CD14-positive monocyte (primary cell): ENCODE measurements around the gene ASTN2. TPM values are rescaled to one million over a fixed set of nuclear protein-coding genes. Genes with fewer than 3 reads are reported as not detected.

Source experiments
- DNase-seq, 3 donors: peaks; one replicate each; pipeline ENCODE4 v3.0.0-alpha.2; 2011 to 2022
- H2AFZ ChIP-seq: 2 replicates; pipeline ENCODE4 v1.6.0; 2012; ENCODE audit warnings: mild to moderate bottlenecking, low read depth, low read length, inconsistent platforms; ENCODE audit not compliant: insufficient read depth, poor library complexity, severe bottlenecking
- H3K27ac ChIP-seq, 2 donors: 1 replicate in 1 of 2; 2 replicates in 1 of 2; pipeline ENCODE4 v1.5.1; 2012 to 2013; ENCODE audit warnings: low read length in 2 of 2, control low read depth in 1 of 2, inconsistent platforms in 1 of 2, low read depth in 1 of 2, mild to moderate bottlenecking in 1 of 2
- H3K27me3 ChIP-seq, 2 donors: one replicate each; pipeline versions ENCODE4 v1.6.0 to v1.6.1; 2011 to 2013; ENCODE audit warnings: low read length in 2 of 2; ENCODE audit not compliant: control insufficient read depth in 2 of 2, insufficient read depth in 2 of 2
- H3K36me3 ChIP-seq, 2 donors: replicated peaks in 1 of 2; 1 replicate in 1 of 2; 2 replicates in 1 of 2; pipeline versions ENCODE4 v1.5.1 to v1.6.1; 2012 to 2013; ENCODE audit warnings: low read length in 2 of 2, control low read depth in 1 of 2, inconsistent platforms in 1 of 2, mild to moderate bottlenecking in 1 of 2; ENCODE audit not compliant: insufficient read depth in 2 of 2, control insufficient read depth in 1 of 2
- H3K4me1 ChIP-seq, 2 donors: 1 replicate in 1 of 2; 2 replicates in 1 of 2; pipeline versions ENCODE4 v1.5.1 to v1.6.1; 2012 to 2013; ENCODE audit warnings: low read length in 2 of 2, control low read depth in 1 of 2, inconsistent platforms in 1 of 2, mild to moderate bottlenecking in 1 of 2, moderate library complexity in 1 of 2; ENCODE audit not compliant: insufficient read depth in 2 of 2, control insufficient read depth in 1 of 2
- H3K4me2 ChIP-seq: replicated peaks from 2 replicates; pipeline ENCODE3; 2012; ENCODE audit warnings: low read length, moderate library complexity, mild to moderate bottlenecking; ENCODE audit not compliant: poor library complexity, severe bottlenecking; ENCODE audit errors: extremely low read depth
- H3K4me3 ChIP-seq, 3 experiments: fragments of 200-600 bp in 1 of 3; sonication (generic) in 1 of 3; replicated peaks in 1 of 3; 1 replicate in 2 of 3; 2 replicates in 1 of 3; pipeline ENCODE4 v1.5.1; 2011 to 2013; ENCODE audit warnings: low read length in 3 of 3, mild to moderate bottlenecking in 3 of 3, control low read depth in 2 of 3, low read depth in 2 of 3, inconsistent platforms in 1 of 3, moderate library complexity in 1 of 3
- H3K79me2 ChIP-seq: 2 replicates; pipeline ENCODE4 v1.6.0; 2012; ENCODE audit warnings: mild to moderate bottlenecking, control low read depth, inconsistent platforms, low read length, moderate library complexity; ENCODE audit not compliant: insufficient read depth
- H3K9ac ChIP-seq: 2 replicates; pipeline ENCODE4 v1.6.0; 2017; ENCODE audit warnings: low read length, mild to moderate bottlenecking; ENCODE audit not compliant: insufficient read depth, poor library complexity, severe bottlenecking
- H3K9me3 ChIP-seq, 2 donors: replicated peaks in 1 of 2; 1 replicate in 1 of 2; 2 replicates in 1 of 2; pipeline versions ENCODE4 v1.5.1 to v1.6.1; 2012 to 2013; ENCODE audit warnings: low read length in 2 of 2, control low read depth in 1 of 2; ENCODE audit not compliant: control insufficient read depth in 1 of 2, insufficient read depth in 1 of 2
- H4K20me1 ChIP-seq: 2 replicates; pipeline ENCODE4 v1.6.0; 2012; ENCODE audit warnings: mild to moderate bottlenecking, low read length, control low read depth, moderate library complexity; ENCODE audit not compliant: insufficient read depth
- H3K27ac Mint-ChIP-seq, 7 donors: one replicate each; pipeline ENCODE4 v1.8.0; 2020; ENCODE audit warnings: mild to moderate bottlenecking in 7 of 7, mixed read lengths in 7 of 7, moderate library complexity in 6 of 7, inconsistent platforms in 2 of 7
- H3K27me3 Mint-ChIP-seq, 3 donors: one replicate each; pipeline ENCODE4 v1.8.0; 2021 to 2022; ENCODE audit warnings: low read depth in 3 of 3, mild to moderate bottlenecking in 3 of 3, mixed read lengths in 3 of 3, moderate library complexity in 3 of 3, inconsistent platforms in 1 of 3
- H3K36me3 Mint-ChIP-seq, 2 donors: one replicate each; pipeline ENCODE4 v1.8.0; 2020; ENCODE audit warnings: mixed read lengths in 2 of 2, inconsistent platforms in 1 of 2, mild to moderate bottlenecking in 1 of 2
- H3K4me1 Mint-ChIP-seq: one replicate; pipeline ENCODE4 v1.8.0; 2020; ENCODE audit warnings: mild to moderate bottlenecking, mixed read lengths
- H3K4me3 Mint-ChIP-seq, 2 donors: one replicate each; pipeline ENCODE4 v1.8.0; 2020; ENCODE audit warnings: mild to moderate bottlenecking in 2 of 2, mixed read lengths in 2 of 2, moderate library complexity in 1 of 2
- H3K9me3 Mint-ChIP-seq, 7 donors: one replicate each; pipeline ENCODE4 v1.8.0; 2020 to 2022; ENCODE audit warnings: mixed read lengths in 7 of 7, mild to moderate bottlenecking in 6 of 7, moderate library complexity in 6 of 7, inconsistent platforms in 2 of 7
- CTCF ChIP-seq: fragments of 200-600 bp; IDR thresholded peaks from one replicate; pipeline ENCODE4 v1.8.0; 2022; ENCODE audit warnings: antibody characterized with exemption, mild to moderate bottlenecking
- WGBS: methylation state at CpG from one replicate; pipeline ENCODE4 v1.1.5; 2013; ENCODE audit warnings: missing lambda C conversion rate; ENCODE audit not compliant: insufficient coverage; 5-methylcytosine and 5-hydroxymethylcytosine counted together
- intact Hi-C, 2 donors: fragments of 100-400 bp; cut with micrococcal nuclease; formaldehyde crosslinking; loops; one replicate each; pipeline versions ENCODE4 v1.15.0 to v1.15.1; 2023
- polyA plus RNA-seq, 3 donors: library from polyadenylated mRNA; depleted of rRNA in 1 of 3; unstranded in 2 of 3; stranded (reverse) in 1 of 3; fragments of 300-500 nt in 2 of 3; fragments of >200 nt in 1 of 3; fragmentation: Illumina TruSeq in 2 of 3; gene quantifications; 1 replicate in 2 of 3; 2 replicates in 1 of 3; pipeline ENCODE4 v1.2.3, GENCODE V29; 2012 to 2021

Gene ASTN2
- polyA plus RNA-seq, 3 donors = not detected

DNA sequence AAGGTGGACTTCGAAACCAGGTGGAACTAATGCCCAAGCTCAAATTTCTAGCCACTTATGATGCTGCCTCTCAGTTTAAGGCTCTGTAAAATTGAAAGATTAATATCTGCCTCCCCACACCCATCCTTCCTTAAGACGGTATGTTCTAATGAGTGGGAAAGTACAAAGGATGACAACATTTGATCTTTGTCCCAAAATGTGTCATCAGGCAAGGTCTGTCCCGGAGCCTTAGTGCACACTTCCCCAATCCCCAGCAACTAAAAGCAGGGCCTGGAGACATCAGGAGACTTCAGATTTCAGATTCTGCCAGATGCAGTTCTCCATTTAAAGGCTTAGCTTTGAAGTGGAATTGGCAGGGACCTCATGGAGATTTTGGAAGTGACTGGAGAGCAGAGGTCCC is 316.5 kb downstream of the ASTN2 start:
- Mint-ChIP-seq H3K27me3 (peaks cover 0 to 2% (median 2%) of the 10 kb centered on the region in 3 donors), H3K4me1 (no peaks in the 10 kb centered on the region), H3K9me3 (peaks cover 0 to 3% (median 0%) of the 10 kb centered on the region in 7 donors), H3K36me3 (no peaks in the 10 kb centered on the region), H3K27ac (no peak overlapping the region), H3K4me3 (no peak overlapping the region)
- Histone ChIP-seq H2AFZ (no peak overlapping the region), H3K36me3 (no peaks in the 10 kb centered on the region), H3K4me3 (no peak overlapping the region), H4K20me1 (no peaks in the 10 kb centered on the region), H3K4me2 (no peak overlapping the region), H3K9ac (no peak overlapping the region), H3K9me3 (no peaks in the 10 kb centered on the region), H3K79me2 (no peaks in the 10 kb centered on the region), H3K27me3 (no peaks in the 10 kb centered on the region), H3K4me1 (no peaks in the 10 kb centered on the region), H3K27ac (no peak overlapping the region)
- no CpG with 5 or more reads among the region's 3 CpGs for WGBS
- no peak for TF ChIP-seq CTCF
- no peak for DNase-seq
- intact Hi-C loops = no loop called here

DNA sequence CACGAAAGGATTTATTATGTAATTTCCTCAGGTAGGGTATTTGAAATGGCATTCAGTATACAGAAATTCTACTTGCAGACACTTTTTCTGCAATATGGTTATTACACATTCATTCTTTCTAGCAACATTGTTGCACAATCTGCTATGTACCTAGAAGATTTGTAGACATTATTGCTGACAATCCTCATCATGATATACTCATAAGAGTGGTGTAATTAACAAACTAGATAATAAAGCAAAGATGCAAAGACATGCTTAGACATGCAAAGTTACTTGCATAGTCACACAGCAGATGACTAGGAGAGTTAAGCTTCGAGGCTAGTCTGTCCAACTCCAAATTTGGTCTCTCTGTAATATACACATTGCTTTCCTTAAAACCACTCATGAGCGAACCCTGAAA is 317.1 kb downstream of the ASTN2 start:
- Histone ChIP-seq H3K9ac (no peak overlapping the region), H3K9me3 (no peaks in the 10 kb centered on the region), H3K79me2 (no peaks in the 10 kb centered on the region), H3K27me3 (no peaks in the 10 kb centered on the region), H3K27ac (no peak overlapping the region), H3K4me3 (no peak overlapping the region), H3K36me3 (no peaks in the 10 kb centered on the region), H2AFZ (no peak overlapping the region), H3K4me2 (no peak overlapping the region), H3K4me1 (no peaks in the 10 kb centered on the region), H4K20me1 (no peaks in the 10 kb centered on the region)
- H3K27me3 Mint-ChIP-seq = peaks cover 0 to 3% (median 2%) of the 10 kb centered on the region in 3 donors
- intact Hi-C loops = no loop called here
- 67% methylated on average over 1 of the region's 3 CpGs for WGBS
- H3K9me3 Mint-ChIP-seq = peaks cover 0 to 3% (median 0%) of the 10 kb centered on the region in 7 donors
- no peak overlapping the region for H3K27ac Mint-ChIP-seq
- H3K36me3 Mint-ChIP-seq = no peaks in the 10 kb centered on the region
- H3K4me1 Mint-ChIP-seq = no peaks in the 10 kb centered on the region
- DNase-seq = no peak
- no peak for TF ChIP-seq CTCF
- H3K4me3 Mint-ChIP-seq = no peak overlapping the region
